HFFc6 (cell line): ENCODE data around the gene PEX11A. TPM values are rescaled to one million over a fixed set of nuclear protein-coding genes. Genes with fewer than 3 reads are reported as not detected.

Experiments used
- DNase-seq: peaks from one replicate; pipeline ENCODE4 v3.0.0-alpha.2; 2018
- H3K27ac Mint-ChIP-seq: 2 replicates; pipeline ENCODE4 v1.8.0; 2020; ENCODE audit warnings: mild to moderate bottlenecking, mixed read lengths
- H3K27me3 Mint-ChIP-seq: 2 replicates; pipeline ENCODE4 v1.8.0; 2021; ENCODE audit warnings: mild to moderate bottlenecking, moderate library complexity, mixed read lengths; ENCODE audit not compliant: insufficient read depth
- H3K36me3 Mint-ChIP-seq: 2 replicates; pipeline ENCODE4 v1.8.0; 2021; ENCODE audit warnings: low read depth, mixed read lengths
- H3K4me1 Mint-ChIP-seq: 2 replicates; pipeline ENCODE4 v1.8.0; 2020; ENCODE audit warnings: low read depth, mixed read lengths
- H3K4me3 Mint-ChIP-seq: 2 replicates; pipeline ENCODE4 v1.8.0; 2020; ENCODE audit warnings: mild to moderate bottlenecking, moderate library complexity, mixed read lengths
- H3K9me3 Mint-ChIP-seq: 2 replicates; pipeline ENCODE4 v1.8.0; 2020; ENCODE audit warnings: mild to moderate bottlenecking, mixed read lengths
- CTCF ChIP-seq: fragments of 200-600 bp; sonication (generic); IDR thresholded peaks from 2 replicates; pipeline ENCODE4 v1.5.0; 2021; ENCODE audit warnings: antibody characterized with exemption, mild to moderate bottlenecking
- total RNA-seq, 6 experiments: library from RNA; stranded (reverse); fragmentation: NEBNext Ultra II Directional; extraction: Animal tissue kit (Norgen Biotek cat#: 25700); gene quantifications; 2 replicates in 1 of 6; 3 replicates in 5 of 6; pipeline ENCODE4 v1.2.3, GENCODE V29; 2021

Gene PEX11A
- total RNA-seq, 6 experiments from 2014 or later: 2.1 to 4.6 (median 3.0) TPM

GRCh38 chr15:89671687-89672086 lies 18.9 kb downstream of the PEX11A start:
- no peak for DNase-seq
- Mint-ChIP-seq H3K36me3 (no peaks in the 10 kb centered on the region), H3K4me3 (no peak overlapping the region), H3K27ac (no peak overlapping the region), H3K27me3 (peaks cover 2% of the 10 kb centered on the region), H3K9me3 (no peaks in the 10 kb centered on the region), H3K4me1 (peaks cover 12% of the 10 kb centered on the region)
- TF ChIP-seq CTCF: no peak

GRCh38 chr15:89670971-89671560 lies 19.5 kb downstream of the PEX11A start:
- Mint-ChIP-seq H3K27ac (no peak overlapping the region), H3K27me3 (peaks cover 2% of the 10 kb centered on the region), H3K36me3 (no peaks in the 10 kb centered on the region), H3K9me3 (no peaks in the 10 kb centered on the region), H3K4me1 (peaks cover 12% of the 10 kb centered on the region), H3K4me3 (no peak overlapping the region)
- no peak for TF ChIP-seq CTCF
- no peak for DNase-seq

- H3K27me3 Mint-ChIP-seq: peaks cover 2% of the 10 kb centered on the region
- no peak overlapping the region for H3K4me3 Mint-ChIP-seq
- H3K27ac Mint-ChIP-seq: no peak overlapping the region
- no peaks in the 10 kb centered on the region for H3K9me3 Mint-ChIP-seq
- no peaks in the 10 kb centered on the region for H3K36me3 Mint-ChIP-seq
- no peak for DNase-seq
- H3K4me1 Mint-ChIP-seq: peaks cover 15% of the 10 kb centered on the region
- TF ChIP-seq CTCF: no peak
Measured at GRCh38 chr15:89669941-89670340, 20.6 kb downstream of the PEX11A start.

GRCh38 chr15:89669309-89669865 lies 21.2 kb downstream of the PEX11A start:
- Mint-ChIP-seq H3K36me3 (no peaks in the 10 kb centered on the region), H3K9me3 (no peaks in the 10 kb centered on the region), H3K4me1 (peaks cover 21% of the 10 kb centered on the region), H3K4me3 (no peak overlapping the region), H3K27ac (no peak overlapping the region), H3K27me3 (peaks cover 2% of the 10 kb centered on the region)
- no peak for DNase-seq
- no peak for TF ChIP-seq CTCF

- H3K27ac Mint-ChIP-seq: no peak overlapping the region
- DNase-seq: no peak
- no peaks in the 10 kb centered on the region for H3K9me3 Mint-ChIP-seq
- H3K4me1 Mint-ChIP-seq: peaks cover 29% of the 10 kb centered on the region
- no peaks in the 10 kb centered on the region for H3K36me3 Mint-ChIP-seq
- H3K27me3 Mint-ChIP-seq: peaks cover 2% of the 10 kb centered on the region
- H3K4me3 Mint-ChIP-seq: no peak overlapping the region
- TF ChIP-seq CTCF: no peak
Measured at GRCh38 chr15:89668171-89668570, 22.4 kb downstream of the PEX11A start.

GRCh38 chr15:89667706-89667960 lies 22.9 kb downstream of the PEX11A start:
- Mint-ChIP-seq H3K36me3 (no peaks in the 10 kb centered on the region), H3K27ac (no peak overlapping the region), H3K4me3 (no peak overlapping the region), H3K27me3 (peaks cover 2% of the 10 kb centered on the region), H3K9me3 (no peaks in the 10 kb centered on the region), H3K4me1 (peaks cover 30% of the 10 kb centered on the region)
- TF ChIP-seq CTCF: no peak
- no peak for DNase-seq
